Tibial nerve (tissue), 4 donors: ENCODE data around the gene RNFT1.
"Not testable (repeated sequence)": the region's sequence is repeated elsewhere in the genome, so short reads cannot be mapped to it uniquely, and the experiment has no call there.

Experiments
- CTCF ChIP-seq, 5 experiments: fragments of 200-600 bp in 3 of 5; fragments of 450-650 bp in 2 of 5; sonication (generic) in 3 of 5; IDR thresholded peaks; one replicate each; pipeline ENCODE4 v1.5.1; 2016 to 2019; ENCODE audit warnings: antibody characterized with exemption in 5 of 5, mild to moderate bottlenecking in 3 of 5, moderate library complexity in 2 of 5
- EP300 ChIP-seq, 2 donors: sonication (generic); formaldehyde crosslinking; IDR thresholded peaks; one replicate each; pipeline ENCODE4 v1.6.1; 2017; ENCODE audit warnings: antibody characterized with exemption in 2 of 2, mild to moderate bottlenecking in 1 of 2
- POLR2A ChIP-seq, 2 donors: fragments of 450-650 bp; IDR thresholded peaks; one replicate each; pipeline ENCODE4 v1.6.1; 2017; ENCODE audit warnings: antibody characterized with exemption in 2 of 2, mild to moderate bottlenecking in 2 of 2, moderate library complexity in 2 of 2

- not testable (repeated sequence) for TF ChIP-seq CTCF, POLR2A, EP300 (IDR thresholded peaks at IDR 0.05)
These were observed 23.8 kb downstream of the RNFT1 start for GRCh38 chr17:59940697-59941096.
